Measurements from ENCODE around the gene IL27RA. TPM values are rescaled to one million over a fixed set of nuclear protein-coding genes. Genes with fewer than 3 reads are reported as not detected.

IL27RA gene
- total and polyA plus RNA-seq, 4 donors, result 1.0 to 2.8 (median 1.6) TPM

GRCh38 chr19:14052470-14052869 is 20.9 kb downstream of the IL27RA start (continued):
- TF ChIP-seq ZBTB33 (IDR thresholded peaks at IDR 0.05) (no peak), YY1 (IDR thresholded peaks at IDR 0.05) (no peak), GABPA (IDR thresholded peaks at IDR 0.05 in 1 of 2, conservative IDR thresholded peaks at IDR 0.05 in 1 of 2) (no peak), MAX (IDR thresholded peaks at IDR 0.05) (no peak), ATF3 (IDR thresholded peaks at IDR 0.05) (no peak), HNF4G (IDR thresholded peaks at IDR 0.05) (no peak)

- no peaks in the 10 kb centered on the region for H3K27me3 ChIP-seq (ENCODE audit: control insufficient read depth in 4 of 4, insufficient read depth in 4 of 4, low read length in 3 of 4)
- peaks cover 0 to 1% (median under 1%) of the 10 kb centered on the region in 4 donors for H3K4me1 ChIP-seq (ENCODE audit: control insufficient read depth in 4 of 4, insufficient read depth in 4 of 4, low read length in 3 of 4)
- H3K36me3 ChIP-seq (ENCODE audit: control insufficient read depth in 4 of 4, insufficient read depth in 3 of 4, low read depth in 1 of 4, low read length in 3 of 4), result peaks cover 7 to 27% (median 12%) of the 10 kb centered on the region in 4 donors
- no peak overlapping the region for H3K9ac ChIP-seq (ENCODE audit: low read depth in 1 of 2, low read length in 2 of 2)
- 96% methylated on average over 3 of the region's 3 CpGs for WGBS
- no peak for DNase-seq (ENCODE audit: low spot score)
- no peak overlapping the region for H3K27ac ChIP-seq (ENCODE audit: low read depth in 1 of 2, low read length in 2 of 2)
- H3K9me3 ChIP-seq (ENCODE audit: control insufficient read depth in 4 of 4, low read length in 3 of 4), result no peaks in the 10 kb centered on the region
- no peak overlapping the region for H3K4me3 ChIP-seq (ENCODE audit: low read depth in 1 of 3, low read length in 3 of 3)
- TF ChIP-seq MAX (IDR thresholded peaks at IDR 0.05), result no peak
Observed at GRCh38 chr19:14053032-14053431, 21.5 kb downstream of the IL27RA start.

GRCh38 chr19:14053500-14053899 is 21.9 kb downstream of the IL27RA start:
- Histone ChIP-seq H3K9ac (ENCODE audit: low read depth in 1 of 2, low read length in 2 of 2) (no peak overlapping the region), H3K27ac (ENCODE audit: low read depth in 1 of 2, low read length in 2 of 2) (no peak overlapping the region), H3K36me3 (ENCODE audit: control insufficient read depth in 4 of 4, insufficient read depth in 3 of 4, low read depth in 1 of 4, low read length in 3 of 4) (peaks cover 7 to 27% (median 13%) of the 10 kb centered on the region in 4 donors), H3K9me3 (ENCODE audit: control insufficient read depth in 4 of 4, low read length in 3 of 4) (no peaks in the 10 kb centered on the region), H3K27me3 (ENCODE audit: control insufficient read depth in 4 of 4, insufficient read depth in 4 of 4, low read length in 3 of 4) (peaks cover 0 to 3% (median 0%) of the 10 kb centered on the region in 4 donors), H3K4me3 (ENCODE audit: low read depth in 1 of 3, low read length in 3 of 3) (no peak overlapping the region), H3K4me1 (ENCODE audit: control insufficient read depth in 4 of 4, insufficient read depth in 4 of 4, low read length in 3 of 4) (peaks cover 0 to 5% (median 2%) of the 10 kb centered on the region in 4 donors)
- TF ChIP-seq ZBTB33 (IDR thresholded peaks at IDR 0.05) (no peak), MAX (IDR thresholded peaks at IDR 0.05) (no peak), GABPA (IDR thresholded peaks at IDR 0.05 in 1 of 2, conservative IDR thresholded peaks at IDR 0.05 in 1 of 2) (no peak), YY1 (IDR thresholded peaks at IDR 0.05) (no peak), TAF1 (conservative IDR thresholded peaks at IDR 0.05) (no peak), SP1 (IDR thresholded peaks at IDR 0.05) (no peak), FOXA2 (IDR thresholded peaks at IDR 0.05) (no peak), EGR1 (IDR thresholded peaks at IDR 0.05; ENCODE audit: low read depth in 2 of 2) (no peak), NR2F2 (IDR thresholded peaks at IDR 0.05) (no peak), JUND (IDR thresholded peaks at IDR 0.05) (no peak), ATF3 (IDR thresholded peaks at IDR 0.05) (no peak), HNF4A (conservative IDR thresholded peaks at IDR 0.05) (no peak), FOXA1 (IDR thresholded peaks at IDR 0.05) (no peak), RXRA (IDR thresholded peaks at IDR 0.05) (no peak), CTCF (IDR thresholded peaks at IDR 0.05; ENCODE audit: low read depth, low read length, missing input control) (no peak), HNF4G (IDR thresholded peaks at IDR 0.05) (no peak), RAD21 (IDR thresholded peaks at IDR 0.05) (no peak), REST (IDR thresholded peaks at IDR 0.05) (no peak)
- DNase-seq (ENCODE audit: low spot score), result no peak
- WGBS, result 93% methylated on average over 11 of the region's 11 CpGs

Data from liver (tissue), 9 donors.